HG02678 (cell line): ENCODE results near the gene DOCK1.
"Not testable (repeated sequence)": the region's sequence is repeated elsewhere in the genome, so short reads cannot be mapped to it uniquely, and the experiment has no call there.

Experiments
- ATAC-seq: cut with Tn5 transposase; IDR thresholded peaks from one replicate; pipeline ENCODE4 v1.9.1; 2021; ENCODE audit warnings: mild to moderate bottlenecking, moderate library complexity; ENCODE audit not compliant: unreplicated experiment

The DOCK1 gene

DNA sequence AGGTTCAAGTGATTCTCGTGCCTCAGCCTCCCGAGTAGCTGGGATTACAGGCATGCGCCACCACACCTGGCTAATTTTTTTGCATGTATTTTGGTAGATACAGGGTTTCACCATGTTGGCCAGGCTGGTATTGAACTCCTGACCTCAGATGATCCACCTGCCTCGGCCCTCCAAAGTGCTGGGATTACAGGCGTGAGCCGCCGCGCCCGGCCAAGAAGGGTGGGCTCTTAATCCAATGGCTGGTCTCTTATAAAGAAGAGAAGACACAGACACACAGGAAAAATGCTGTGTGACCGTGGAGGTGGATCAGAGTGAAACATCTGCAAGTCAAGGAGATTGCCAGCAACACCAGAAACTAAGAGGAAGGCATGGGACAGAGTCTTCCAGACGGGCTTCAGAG, 394.0 kb downstream of the DOCK1 start:
- not testable (repeated sequence) for ATAC-seq

DNA sequence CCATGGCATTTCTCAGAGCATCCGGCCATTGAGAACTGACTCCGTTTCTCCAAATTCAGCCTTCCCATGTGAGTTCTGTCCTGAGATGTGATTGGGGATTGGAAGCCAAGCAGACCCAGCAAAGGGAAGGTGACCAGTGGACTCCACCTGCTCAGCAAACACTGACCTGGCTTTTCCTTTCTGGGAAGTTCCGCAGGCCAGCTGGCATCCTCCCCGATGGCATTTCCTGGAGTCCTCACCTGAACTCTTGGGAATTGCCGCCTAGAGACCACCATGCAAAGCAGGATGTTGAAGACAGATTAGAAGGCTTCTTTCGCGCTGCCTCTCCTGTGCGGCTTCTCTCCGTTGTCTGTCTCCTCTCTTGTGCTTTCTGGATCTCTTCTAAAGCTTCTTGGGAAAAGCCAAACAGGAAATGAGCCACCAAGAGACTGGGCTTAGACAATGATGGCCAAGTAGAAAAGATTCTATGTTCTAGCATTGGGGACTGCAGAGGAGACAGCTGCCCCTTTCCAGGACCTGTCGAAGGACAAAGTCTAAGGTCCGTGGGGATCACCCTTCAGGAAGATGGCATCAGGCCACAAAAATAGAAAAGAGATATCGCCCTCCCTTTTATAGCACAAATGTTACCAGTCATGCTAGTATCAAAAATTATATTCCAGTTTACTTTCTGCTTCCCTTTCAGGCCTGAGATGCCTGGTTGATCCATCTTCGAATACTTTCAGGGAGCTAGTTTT, 394.9 kb downstream of the DOCK1 start:
- ATAC-seq: no peak

DNA sequence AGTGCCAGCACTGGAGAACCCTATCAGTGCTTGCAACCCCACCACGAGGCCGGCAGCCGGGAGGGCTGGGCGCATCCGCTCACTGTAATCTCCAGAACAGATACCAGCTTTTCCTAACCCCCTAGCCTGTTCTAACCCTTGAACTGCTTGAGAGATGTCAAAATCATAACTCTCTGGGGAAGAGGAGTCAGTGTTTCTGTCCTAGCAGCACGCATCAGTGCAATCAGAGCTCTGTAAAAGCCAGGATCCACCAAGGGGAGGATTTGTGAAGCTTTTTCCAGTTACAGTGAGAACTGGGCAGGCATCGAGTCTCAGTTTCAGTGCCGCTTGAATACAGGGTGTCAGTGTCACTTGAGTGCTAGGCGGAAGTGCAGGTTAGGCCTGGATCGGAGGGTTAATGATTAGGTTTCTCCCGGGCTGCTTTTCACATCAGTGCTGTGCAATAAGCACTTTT, 395.7 kb downstream of the DOCK1 start:
- no peak for ATAC-seq

DNA sequence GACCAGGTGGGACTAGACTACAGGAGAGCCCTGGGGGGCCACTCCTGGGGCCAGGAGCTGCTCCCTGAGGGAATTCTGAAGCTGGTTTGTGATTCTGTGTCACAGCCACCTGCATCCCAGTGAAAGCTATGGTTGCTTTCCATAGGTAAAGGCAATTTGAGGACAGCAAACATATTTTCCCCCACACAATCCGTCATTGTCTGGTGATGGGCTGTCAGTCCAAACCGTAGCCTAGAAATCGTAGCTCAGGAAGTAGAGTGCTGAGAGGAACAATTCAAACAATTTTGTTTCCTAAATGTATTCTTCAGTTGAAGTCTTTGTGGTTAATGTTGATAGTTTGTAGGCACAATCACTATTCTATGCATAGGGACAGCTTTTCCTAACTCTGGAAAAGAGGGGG, 397.1 kb downstream of the DOCK1 start:
- ATAC-seq: no peak

DNA sequence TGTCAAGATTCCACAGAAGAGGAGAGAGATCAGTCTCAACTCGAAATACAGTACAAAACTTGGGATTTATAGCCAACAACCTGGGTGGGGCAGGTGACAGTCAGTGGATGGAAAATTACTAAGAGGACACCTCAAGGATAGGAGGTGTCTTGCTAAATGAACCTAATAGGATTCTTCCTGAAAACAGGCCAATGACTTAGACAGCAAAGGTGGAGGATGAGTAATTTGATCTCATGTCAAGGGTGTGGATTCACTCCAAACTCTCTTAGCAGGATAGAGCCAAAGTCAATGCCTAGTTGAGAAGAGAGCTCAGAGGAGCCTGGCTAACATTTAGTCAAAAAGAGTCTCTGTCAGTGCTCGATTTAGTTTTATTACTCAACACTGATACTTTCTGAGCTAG, 397.9 kb downstream of the DOCK1 start:
- no peak for ATAC-seq

DNA sequence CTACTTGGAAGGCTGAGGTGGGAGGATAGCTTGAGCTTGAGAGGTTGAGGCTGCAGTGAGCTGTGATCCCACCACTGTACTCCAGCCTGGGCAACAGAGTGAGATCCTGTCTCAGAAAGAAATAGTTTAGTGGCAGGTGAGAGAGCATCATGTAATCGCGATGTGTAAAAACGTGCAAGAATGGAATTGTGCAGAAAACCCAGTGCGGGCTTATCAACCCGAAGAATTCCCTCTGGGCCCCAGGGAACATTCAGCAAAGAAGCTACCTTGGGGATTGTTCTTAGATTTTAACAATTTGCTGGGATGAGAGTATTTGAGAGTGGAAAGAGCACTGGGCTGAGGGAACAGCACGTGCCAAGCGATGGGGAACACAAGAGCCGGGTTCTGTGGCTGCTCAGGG, 398.5 kb downstream of the DOCK1 start:
- no peak for ATAC-seq

DNA sequence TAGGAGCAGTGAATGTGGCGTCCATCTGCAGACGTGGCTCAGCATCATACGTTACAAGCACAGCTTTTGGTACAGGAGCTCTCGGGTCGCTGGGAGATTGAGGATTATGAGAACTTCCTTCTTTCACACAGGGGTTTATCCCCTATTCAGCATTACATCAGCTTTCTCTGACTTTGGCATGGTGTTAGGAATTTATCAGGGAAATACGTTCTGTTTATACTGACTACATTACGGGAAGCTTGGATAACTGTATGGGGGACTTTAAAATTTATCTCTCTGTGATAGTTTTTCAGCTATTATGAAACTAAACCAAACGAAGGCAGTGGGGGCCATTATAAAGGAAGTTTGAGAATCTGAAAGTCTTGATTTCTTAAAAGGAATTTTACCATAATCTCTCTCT, 401.3 kb downstream of the DOCK1 start:
- no peak for ATAC-seq

DNA sequence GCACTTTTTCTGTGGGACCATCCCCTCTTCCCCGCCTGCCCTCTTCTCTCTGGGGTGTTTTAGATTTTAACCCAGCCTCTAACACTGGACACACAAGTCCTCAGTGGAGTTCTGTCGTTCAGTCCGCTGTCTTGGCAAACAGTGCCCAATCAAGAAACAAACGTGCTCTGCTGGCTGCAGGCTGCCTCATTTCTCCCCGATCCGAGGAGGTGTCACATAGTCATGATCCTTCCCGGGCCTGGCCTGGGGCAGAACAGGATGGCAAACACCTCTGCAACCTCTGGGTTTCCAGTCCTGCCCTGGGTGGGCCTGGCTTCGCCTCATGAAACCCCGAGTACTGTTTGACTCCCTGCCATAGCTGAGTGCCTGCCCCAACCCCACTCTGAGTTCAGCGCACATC, 402.1 kb downstream of the DOCK1 start:
- no peak for ATAC-seq

DNA sequence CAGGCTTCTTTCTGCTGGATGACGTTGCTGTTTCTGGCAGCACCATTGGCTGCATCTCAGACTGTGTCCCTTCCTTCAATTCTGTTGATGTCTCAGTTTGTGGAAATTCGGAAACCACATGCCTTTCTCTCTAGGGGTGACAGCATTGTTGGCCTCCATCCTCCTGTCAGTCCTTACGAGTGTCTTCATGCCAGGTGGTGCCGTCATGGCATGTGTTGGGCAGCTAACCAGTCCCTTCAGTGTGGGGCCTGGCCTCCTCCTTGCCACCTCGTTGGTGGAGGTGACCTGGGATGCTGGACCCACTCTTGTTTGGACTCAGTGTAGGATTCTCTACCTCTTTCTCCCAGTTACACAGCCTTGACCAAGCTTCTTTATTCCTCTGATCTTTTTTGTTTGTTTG, 402.8 kb downstream of the DOCK1 start:
- ATAC-seq: no peak

DNA sequence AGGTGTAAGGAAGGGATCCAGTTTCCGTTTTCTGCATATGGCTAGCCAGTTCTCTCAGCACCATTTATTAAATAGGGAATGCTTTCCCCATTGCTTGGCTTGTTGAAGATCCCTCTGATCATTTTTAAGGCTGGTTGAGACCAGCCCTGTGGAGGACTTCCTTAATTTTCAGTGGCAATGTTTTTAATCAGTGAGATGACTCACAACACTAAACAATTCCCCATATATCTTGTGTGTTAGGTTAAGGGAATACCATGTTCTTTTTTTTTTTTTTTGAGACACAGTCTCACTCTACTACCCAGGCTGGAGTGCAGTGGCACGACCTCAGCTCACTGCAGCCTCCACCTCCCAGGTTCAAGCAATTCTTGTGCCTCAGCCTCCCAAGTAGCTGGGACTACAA, 404.4 kb downstream of the DOCK1 start:
- ATAC-seq: not testable (repeated sequence)

DNA sequence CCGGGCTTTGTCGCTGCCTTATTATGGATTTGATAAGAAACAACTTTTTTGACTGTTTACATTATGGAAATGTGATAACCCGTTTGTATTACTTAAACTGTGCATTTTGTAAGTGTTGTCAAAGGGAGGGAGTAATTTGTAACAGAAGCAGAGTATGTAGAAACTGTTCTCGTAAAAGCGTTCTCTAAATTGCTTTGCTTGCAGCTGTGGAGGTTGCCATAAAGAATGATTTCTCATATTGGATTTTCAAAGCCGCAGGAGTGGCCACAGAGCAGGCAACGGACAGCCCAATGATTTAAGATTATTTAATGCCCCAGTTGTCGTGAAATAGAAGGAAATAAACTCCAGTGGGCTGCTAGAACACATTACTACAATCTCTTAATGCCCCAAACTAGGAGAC, 405.2 kb downstream of the DOCK1 start:
- ATAC-seq: no peak

DNA sequence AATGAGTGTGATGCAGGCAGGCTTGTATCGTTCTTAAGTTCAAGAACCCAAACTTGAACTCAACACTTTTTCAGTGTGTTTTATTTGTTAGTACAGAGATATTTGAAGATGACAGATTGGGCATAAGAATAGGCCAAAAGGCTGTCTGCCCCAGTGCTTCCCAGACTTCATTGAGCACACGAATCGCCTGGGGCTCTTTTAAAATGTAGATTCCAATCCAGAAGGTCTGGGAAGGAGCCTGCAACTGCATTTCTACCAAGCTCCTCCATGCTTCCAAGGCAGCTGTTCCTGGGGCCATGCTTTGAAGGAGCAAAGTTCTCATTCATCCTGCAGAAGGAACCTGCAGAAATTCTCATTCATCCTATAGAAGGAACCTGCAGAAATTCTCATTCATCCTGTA, 405.7 kb downstream of the DOCK1 start:
- no peak for ATAC-seq

DNA sequence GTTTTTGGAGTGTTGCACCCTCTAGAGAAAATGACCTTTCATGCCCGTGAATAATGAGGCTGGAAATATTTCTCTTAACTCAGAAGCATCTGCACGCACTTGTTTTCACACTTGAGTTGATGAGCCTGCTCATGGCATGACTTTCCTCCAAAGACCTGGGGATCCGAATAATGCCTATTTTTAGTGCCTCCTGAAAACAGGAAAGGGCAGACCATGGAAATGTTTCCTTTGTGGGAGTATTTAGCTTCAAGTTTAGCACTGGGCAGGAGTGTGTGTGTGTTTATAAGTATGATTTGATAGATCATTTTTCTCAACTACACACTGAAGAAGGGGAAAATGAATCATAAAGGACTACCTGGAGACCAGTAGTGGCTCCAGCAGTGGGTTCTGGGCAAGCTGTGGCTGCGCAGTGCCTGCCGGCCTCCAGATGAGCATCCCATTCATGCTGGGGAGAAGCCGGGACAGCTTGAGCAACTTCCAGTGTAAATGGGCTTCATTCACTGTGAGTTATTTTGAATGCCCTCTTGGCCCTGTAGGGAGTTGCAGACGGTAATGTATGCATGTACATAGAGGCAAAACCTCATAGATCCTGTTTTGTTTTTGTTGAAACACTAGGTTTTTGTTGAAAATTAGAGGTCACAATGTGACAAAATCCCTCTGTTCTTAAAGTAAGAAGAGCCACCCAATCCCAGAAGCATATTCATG, 408.9 kb downstream of the DOCK1 start:
- ATAC-seq: no peak

DNA sequence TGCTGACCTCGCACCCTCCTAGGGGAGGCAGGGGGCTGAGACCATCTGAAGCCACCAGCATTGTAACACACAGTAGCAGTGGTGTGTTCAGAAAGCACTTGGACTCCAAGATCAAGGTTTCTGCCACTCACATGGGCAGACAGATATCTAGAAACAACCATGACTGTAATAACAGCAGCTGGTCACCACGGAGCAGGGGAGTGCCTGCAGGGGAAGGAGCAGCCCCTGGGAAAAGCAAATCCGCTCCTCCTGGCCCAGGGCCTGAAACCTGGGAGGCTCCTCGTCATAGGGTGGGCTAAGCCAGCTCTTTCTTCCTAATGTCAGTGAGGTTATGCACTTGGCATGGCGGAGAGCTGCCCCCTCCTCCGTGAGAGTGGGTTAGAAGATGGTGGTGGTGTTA, 409.6 kb downstream of the DOCK1 start:
- ATAC-seq: no peak

DNA sequence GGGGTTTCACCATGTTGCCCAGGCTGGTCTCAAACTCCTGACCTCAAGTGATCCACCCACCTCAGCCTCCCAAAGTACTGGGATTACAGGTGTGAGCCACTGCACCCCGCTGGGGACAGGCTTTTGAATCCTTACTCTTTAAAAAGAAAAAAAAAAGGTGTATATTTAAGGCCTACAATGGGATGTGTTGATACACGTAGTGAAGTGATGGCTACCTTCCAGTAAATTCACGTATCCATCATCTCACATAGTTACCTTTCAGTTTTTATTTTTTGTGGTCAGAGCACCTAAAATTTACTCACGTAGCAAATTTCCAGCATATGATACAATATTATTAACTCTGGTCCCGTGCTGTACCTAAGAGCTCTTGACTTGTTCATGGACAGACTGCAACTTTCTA, 410.7 kb downstream of the DOCK1 start:
- no peak for ATAC-seq

DNA sequence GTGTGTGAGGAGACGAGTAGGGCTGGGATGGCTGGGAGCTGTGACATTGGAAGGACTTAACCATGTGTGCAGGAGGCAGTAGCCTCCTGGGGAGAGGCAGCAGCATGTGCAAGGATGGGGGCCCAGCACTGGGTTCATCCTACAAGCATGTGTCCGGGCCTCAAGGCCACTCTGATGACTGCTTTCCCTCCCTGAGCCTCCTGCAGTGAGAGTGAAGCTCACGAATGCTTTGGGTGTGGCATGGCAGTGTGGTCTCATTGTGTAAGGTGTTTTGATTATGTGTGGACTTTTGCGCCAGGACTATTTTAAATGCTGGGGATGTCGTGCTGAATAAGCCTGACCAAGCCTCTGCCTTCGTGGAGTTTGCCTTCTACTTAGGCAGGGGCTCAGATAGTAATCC, 413.2 kb downstream of the DOCK1 start:
- no peak for ATAC-seq

DNA sequence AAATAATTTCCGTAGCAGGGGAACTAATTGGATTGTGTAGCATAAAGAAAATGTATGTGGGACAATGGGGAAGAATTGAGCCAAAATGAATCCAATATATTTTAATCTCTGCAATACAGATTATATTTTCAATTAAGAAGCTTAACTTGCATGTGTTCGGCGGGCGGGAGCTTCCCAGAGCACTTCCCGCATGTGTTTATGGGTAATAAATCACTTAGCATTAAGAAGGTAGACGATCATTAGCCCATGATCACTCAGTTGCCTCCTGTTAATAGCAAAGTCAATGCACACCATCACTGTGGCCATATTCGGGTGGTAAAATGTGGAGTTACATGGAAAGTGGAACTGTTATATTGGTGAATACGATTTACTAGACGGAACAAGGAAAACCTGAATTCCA, 414.0 kb downstream of the DOCK1 start:
- no peak for ATAC-seq

DNA sequence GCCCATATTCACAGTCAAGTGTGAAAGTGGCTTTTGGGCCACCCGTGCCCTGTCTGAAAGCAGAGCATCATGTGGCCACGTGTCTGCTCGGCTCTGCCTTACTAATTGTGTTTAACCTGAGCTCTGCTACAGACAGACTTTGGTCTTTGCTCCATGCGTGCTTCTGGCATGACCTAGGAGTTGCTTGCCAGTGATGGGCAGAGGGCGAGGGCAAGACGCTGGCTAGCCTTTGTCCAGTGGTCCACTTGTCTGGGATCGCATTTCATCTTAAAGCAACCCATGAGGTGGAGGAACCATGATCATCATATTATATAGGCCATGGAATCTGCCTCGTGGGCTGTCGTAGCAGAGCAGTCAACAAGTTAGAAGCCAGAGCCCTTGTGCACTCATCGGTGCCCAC, 414.5 kb downstream of the DOCK1 start:
- no peak for ATAC-seq

DNA sequence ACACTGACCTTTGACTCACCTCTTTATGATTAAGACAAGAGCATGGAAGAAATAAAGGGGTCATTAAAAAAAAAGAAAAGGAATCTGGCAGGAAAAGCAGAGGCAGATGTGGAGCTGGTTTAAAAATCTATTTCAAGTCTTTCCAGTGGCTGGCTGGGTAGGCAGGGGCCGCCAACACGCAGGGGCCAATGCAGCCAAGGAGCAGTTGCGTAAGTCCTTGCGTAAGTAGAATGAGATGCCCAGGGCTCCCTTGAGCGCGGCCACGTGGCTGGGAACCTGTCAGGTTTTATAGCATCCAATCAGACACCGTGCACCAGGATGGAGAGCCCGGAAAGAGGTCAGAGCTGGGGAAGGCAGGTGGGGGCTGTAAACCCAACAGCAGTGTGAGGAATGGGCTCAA, 414.9 kb downstream of the DOCK1 start:
- no peak for ATAC-seq

DNA sequence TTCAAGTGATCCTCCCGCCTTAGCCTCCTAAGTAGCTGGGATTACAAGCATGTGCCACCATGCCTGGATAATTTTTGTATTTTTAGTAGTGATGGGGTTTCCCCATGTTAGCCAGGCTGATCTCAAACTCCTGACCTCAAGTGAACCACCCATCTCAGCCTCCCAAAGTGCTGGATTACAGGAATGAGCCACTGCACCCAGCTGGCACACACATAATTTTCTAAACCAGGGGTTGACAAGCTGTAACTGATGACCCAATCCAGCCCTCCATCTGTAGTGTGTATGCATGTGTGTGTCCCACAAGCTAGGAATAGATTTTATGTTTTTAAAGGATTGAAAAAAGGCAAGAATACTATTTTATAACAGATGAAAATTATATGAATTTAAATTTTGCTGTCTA, 417.1 kb downstream of the DOCK1 start:
- no peak for ATAC-seq

DNA sequence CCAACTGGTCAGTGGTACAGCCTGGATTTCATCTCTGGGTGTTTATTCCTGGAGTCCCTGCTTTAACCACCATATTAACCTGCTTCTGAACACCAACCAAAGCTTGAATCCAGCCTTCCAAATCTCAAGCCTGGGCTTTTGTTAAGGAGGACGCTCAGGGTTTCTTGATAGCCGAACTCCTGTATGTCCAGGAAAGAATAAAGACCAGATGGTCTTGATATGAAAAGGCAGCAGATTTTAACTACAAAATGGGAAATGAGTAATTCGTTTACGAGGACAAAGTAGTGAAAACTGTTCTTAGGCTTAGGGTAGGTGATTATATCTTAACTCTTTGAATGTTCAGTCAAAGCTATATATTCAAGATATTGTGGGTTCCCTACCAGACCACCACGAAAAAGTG, 420.3 kb downstream of the DOCK1 start:
- no peak for ATAC-seq

DNA sequence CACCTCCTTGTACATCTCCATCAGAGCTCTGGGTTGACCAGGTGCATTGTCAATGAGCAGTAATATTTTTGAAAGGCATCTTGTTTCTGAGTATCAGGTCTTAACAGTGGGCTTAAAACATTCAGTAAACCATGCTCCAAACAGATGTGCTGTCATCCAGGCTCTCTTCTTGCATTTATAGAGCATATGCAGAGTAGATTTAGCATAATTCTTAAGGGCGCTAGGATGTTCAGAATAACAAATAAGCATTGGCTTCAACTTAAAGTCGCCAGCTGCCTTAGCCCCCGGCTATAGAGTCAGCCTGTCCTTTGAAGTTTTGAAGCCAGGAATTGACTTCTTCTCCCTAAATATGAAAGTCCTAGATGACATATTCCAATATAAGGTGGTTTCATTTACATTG, 421.7 kb downstream of the DOCK1 start:
- ATAC-seq: no peak

DNA sequence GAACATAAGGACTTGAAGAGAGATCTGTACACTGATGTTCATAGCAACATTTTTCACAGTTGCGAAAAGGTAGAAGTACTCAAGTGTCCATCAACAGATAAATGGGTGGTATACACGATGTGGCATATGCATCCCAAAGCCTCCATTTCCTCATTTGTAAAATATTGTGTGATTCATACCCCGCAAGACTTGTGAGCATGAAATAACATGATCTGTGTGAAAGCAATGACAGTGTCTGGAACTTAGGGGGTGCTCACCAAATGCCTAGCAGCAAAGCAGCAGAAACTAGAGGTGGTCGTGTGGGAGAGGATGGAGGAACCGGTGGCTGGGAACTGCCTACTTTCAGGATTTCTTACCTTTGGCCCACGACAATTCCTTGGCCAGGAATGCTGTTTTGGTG, 426.5 kb downstream of the DOCK1 start:
- no peak for ATAC-seq
